ENCODE results near the gene BRINP2.
"Not testable (repeated sequence)": the region's sequence is repeated elsewhere in the genome, so short reads cannot be mapped to it uniquely, and the experiment has no call there.

Gene BRINP2

GRCh38 chr1:177281901-177282300, 111.1 kb downstream of the BRINP2 start:
- DNase-seq: no peak

- no peak for DNase-seq
Observed at GRCh38 chr1:177282976-177283375, 112.2 kb downstream of the BRINP2 start.

- no peak for DNase-seq
Observed at GRCh38 chr1:177283380-177283779, 112.6 kb downstream of the BRINP2 start.

GRCh38 chr1:177286396-177286795, 115.6 kb downstream of the BRINP2 start:
- DNase-seq: no peak

GRCh38 chr1:177287270-177287669, 116.5 kb downstream of the BRINP2 start:
- no peak for DNase-seq

GRCh38 chr1:177287994-177288393, 117.2 kb downstream of the BRINP2 start:
- DNase-seq: no peak

- DNase-seq: no peak
Observed at GRCh38 chr1:177289532-177289931, 118.8 kb downstream of the BRINP2 start.

- DNase-seq: no peak
Observed at GRCh38 chr1:177300431-177300830, 129.7 kb downstream of the BRINP2 start.

GRCh38 chr1:177301425-177302124, 130.8 kb downstream of the BRINP2 start:
- DNase-seq: no peak

- DNase-seq: no peak
Observed at GRCh38 chr1:177302357-177303044, 131.7 kb downstream of the BRINP2 start.

GRCh38 chr1:177305040-177306018, 134.6 kb downstream of the BRINP2 start:
- DNase-seq: no peak

GRCh38 chr1:177306019-177306415, 135.3 kb downstream of the BRINP2 start:
- no peak for DNase-seq

GRCh38 chr1:177306981-177307380, 136.2 kb downstream of the BRINP2 start:
- no peak for DNase-seq

GRCh38 chr1:177307771-177308170, 137.0 kb downstream of the BRINP2 start:
- no peak for DNase-seq

GRCh38 chr1:177309880-177310279, 139.1 kb downstream of the BRINP2 start:
- no peak for DNase-seq

GRCh38 chr1:177310326-177310725, 139.6 kb downstream of the BRINP2 start:
- DNase-seq: no peak

GRCh38 chr1:177311111-177311510, 140.4 kb downstream of the BRINP2 start:
- DNase-seq: no peak

- DNase-seq: no peak
Observed at GRCh38 chr1:177311586-177311985, 140.8 kb downstream of the BRINP2 start.

- no peak for DNase-seq
Observed at GRCh38 chr1:177315261-177315660, 144.5 kb downstream of the BRINP2 start.

GRCh38 chr1:177315761-177316160, 145.0 kb downstream of the BRINP2 start:
- DNase-seq: no peak

- DNase-seq: not testable (repeated sequence)
Observed at GRCh38 chr1:177321434-177321833, 150.7 kb downstream of the BRINP2 start.

GRCh38 chr1:177328251-177328650, 157.5 kb downstream of the BRINP2 start:
- no peak for DNase-seq

GRCh38 chr1:177329871-177330270, 159.1 kb downstream of the BRINP2 start:
- DNase-seq: no peak
